Liver (tissue), 9 donors: ENCODE measurements around the gene IMMT. TPM values are rescaled to one million over a fixed set of nuclear protein-coding genes. Genes with fewer than 3 reads are reported as not detected.

Source experiments
- DNase-seq: peaks from one replicate; pipeline ENCODE4 v3.0.0-alpha.2; 2017; ENCODE audit warnings: low spot score
- H3K27ac ChIP-seq, 2 donors: one replicate each; pipeline ENCODE4 v1.7.0; 2013; ENCODE audit warnings: inconsistent platforms in 2 of 2, low read length in 2 of 2, control low read depth in 1 of 2, low read depth in 1 of 2, mild to moderate bottlenecking in 1 of 2
- H3K27me3 ChIP-seq, 4 donors: one replicate each; pipeline versions ENCODE4 v1.6.1 to v1.7.0; 2013; ENCODE audit warnings: low read length in 3 of 4, inconsistent platforms in 1 of 4, mild to moderate bottlenecking in 1 of 4, moderate library complexity in 1 of 4; ENCODE audit not compliant: control insufficient read depth in 4 of 4, insufficient read depth in 4 of 4
- H3K36me3 ChIP-seq, 4 donors: one replicate each; pipeline versions ENCODE4 v1.6.1 to v1.7.0; 2013; ENCODE audit warnings: low read length in 3 of 4, mild to moderate bottlenecking in 3 of 4, low read depth in 1 of 4, moderate library complexity in 1 of 4; ENCODE audit not compliant: control insufficient read depth in 4 of 4, insufficient read depth in 3 of 4
- H3K4me1 ChIP-seq, 4 donors: one replicate each; pipeline versions ENCODE4 v1.6.1 to v1.7.0; 2013; ENCODE audit warnings: low read length in 3 of 4, mild to moderate bottlenecking in 3 of 4, moderate library complexity in 1 of 4; ENCODE audit not compliant: control insufficient read depth in 4 of 4, insufficient read depth in 4 of 4
- H3K4me3 ChIP-seq, 3 donors: one replicate each; pipeline versions ENCODE4 v1.6.1 to v1.7.0; 2013; ENCODE audit warnings: low read length in 3 of 3, control low read depth in 1 of 3, low read depth in 1 of 3, mild to moderate bottlenecking in 1 of 3
- H3K9ac ChIP-seq, 2 donors: one replicate each; pipeline ENCODE4 v1.7.0; 2013; ENCODE audit warnings: low read length in 2 of 2, mild to moderate bottlenecking in 2 of 2, moderate library complexity in 2 of 2, control low read depth in 1 of 2, low read depth in 1 of 2
- H3K9me3 ChIP-seq, 4 donors: one replicate each; pipeline versions ENCODE4 v1.6.1 to v1.7.0; 2013; ENCODE audit warnings: low read length in 3 of 4; ENCODE audit not compliant: control insufficient read depth in 4 of 4
- ATF3 ChIP-seq: IDR thresholded peaks from 2 replicates; pipeline ENCODE4 v1.6.1; 2016; ENCODE audit warnings: antibody characterized with exemption
- CTCF ChIP-seq: fragments of 150-350 bp; IDR thresholded peaks from 2 replicates; pipeline ENCODE4 v1.5.1; 2017; ENCODE audit warnings: improper control_type of control experiment, low read depth, low read length; ENCODE audit not compliant: missing input control
- EGR1 ChIP-seq, 2 donors: IDR thresholded peaks; 2 replicates each; pipeline ENCODE4 v1.6.1; 2016 to 2018; ENCODE audit warnings: antibody characterized with exemption in 2 of 2, low read depth in 2 of 2
- FOXA1 ChIP-seq: IDR thresholded peaks from 2 replicates; pipeline ENCODE4 v1.6.1; 2016; ENCODE audit warnings: antibody characterized with exemption
- FOXA2 ChIP-seq: IDR thresholded peaks from 2 replicates; pipeline ENCODE4 v1.6.1; 2016; ENCODE audit warnings: antibody characterized with exemption
- GABPA ChIP-seq, 2 donors: IDR thresholded peaks in 1 of 2; conservative IDR thresholded peaks in 1 of 2; 2 replicates each; pipeline ENCODE4 v1.6.1; 2016; ENCODE audit warnings: antibody characterized with exemption in 2 of 2, mild to moderate bottlenecking in 1 of 2, moderate library complexity in 1 of 2
- HNF4A ChIP-seq, 2 donors: conservative IDR thresholded peaks; 2 replicates each; pipeline ENCODE4 v1.6.1; 2016; ENCODE audit warnings: antibody characterized with exemption in 2 of 2, mild to moderate bottlenecking in 2 of 2
- HNF4G ChIP-seq: IDR thresholded peaks from 2 replicates; pipeline ENCODE4 v1.6.1; 2016; ENCODE audit warnings: antibody characterized with exemption
- JUND ChIP-seq, 2 donors: IDR thresholded peaks; 2 replicates each; pipeline ENCODE4 v1.6.1; 2016; ENCODE audit warnings: antibody characterized with exemption in 2 of 2
- MAX ChIP-seq: IDR thresholded peaks from 2 replicates; pipeline ENCODE4 v1.6.1; 2016; ENCODE audit warnings: antibody characterized with exemption
- NR2F2 ChIP-seq: IDR thresholded peaks from 2 replicates; pipeline ENCODE4 v1.6.1; 2016; ENCODE audit warnings: antibody characterized with exemption
- RAD21 ChIP-seq, 2 donors: IDR thresholded peaks; 2 replicates each; pipeline ENCODE4 v1.6.1; 2016; ENCODE audit warnings: antibody characterized with exemption in 2 of 2, mild to moderate bottlenecking in 2 of 2
- REST ChIP-seq: IDR thresholded peaks from 2 replicates; pipeline ENCODE4 v1.6.1; 2016; ENCODE audit warnings: antibody characterized with exemption, mild to moderate bottlenecking
- RXRA ChIP-seq, 2 donors: IDR thresholded peaks; 2 replicates each; pipeline ENCODE4 v1.6.1; 2017 to 2018; ENCODE audit warnings: antibody characterized with exemption in 2 of 2, mild to moderate bottlenecking in 1 of 2
- SP1 ChIP-seq: IDR thresholded peaks from 2 replicates; pipeline ENCODE4 v1.6.1; 2018; ENCODE audit warnings: antibody characterized with exemption, mild to moderate bottlenecking
- TAF1 ChIP-seq: conservative IDR thresholded peaks from 2 replicates; pipeline ENCODE4 v1.6.1; 2016; ENCODE audit warnings: antibody characterized with exemption, mild to moderate bottlenecking
- YY1 ChIP-seq: IDR thresholded peaks from 2 replicates; pipeline ENCODE4 v1.6.1; 2016; ENCODE audit warnings: antibody characterized with exemption, mild to moderate bottlenecking
- ZBTB33 ChIP-seq: IDR thresholded peaks from 2 replicates; pipeline ENCODE4 v1.6.1; 2016; ENCODE audit warnings: antibody characterized with exemption
- WGBS: extraction: QIAGEN DNeasy Blood & Tissue Kit; methylation state at CpG from one replicate; pipeline ENCODE4 v1.1.7; 2013; 5-methylcytosine and 5-hydroxymethylcytosine counted together
- polyA plus RNA-seq, 2 donors: library from polyadenylated mRNA; stranded (reverse) in 1 of 2; unstranded in 1 of 2; fragments of 200-250 nt in 1 of 2; fragments of >200 nt in 1 of 2; fragmentation: Nextera tagmentation in 1 of 2; extraction: Ambion mirVana in 1 of 2; gene quantifications; one replicate each; pipeline versions ENCODE4 v1.2.1 to v1.2.3, GENCODE V29; 2013 to 2015
- total RNA-seq, 2 donors: library from RNA; depleted of rRNA; stranded (reverse); fragments of >200 nt; gene quantifications; one replicate each; pipeline ENCODE4 v1.2.3, GENCODE V29; 2014
- donor health status: healthy.
- donor health status: healthy.
- donor health status: healthy.
- donor health status: healthy.
- donor health status: healthy.

Gene IMMT
- total and polyA plus RNA-seq, 4 donors: 38.3 to 49.1 (median 46.9) TPM

- no peak for TF ChIP-seq REST
- TF ChIP-seq RXRA (IDR thresholded peaks at IDR 0.05): no peak
- no peak for TF ChIP-seq FOXA2
- no peak for TF ChIP-seq ATF3
- TF ChIP-seq MAX: no peak
- TF ChIP-seq HNF4G: no peak
- TF ChIP-seq RAD21 (IDR thresholded peaks at IDR 0.05): no peak
- TF ChIP-seq EGR1 (IDR thresholded peaks at IDR 0.05; ENCODE audit: low read depth in 2 of 2): no peak
- no peak for TF ChIP-seq GABPA (IDR thresholded peaks at IDR 0.05 in 1 of 2, conservative IDR thresholded peaks at IDR 0.05 in 1 of 2)
These were observed 36.6 kb upstream of the IMMT start (continued) for GRCh38 chr2:86231680-86232372.

GRCh38 chr2:86230961-86231360, 35.7 kb upstream of the IMMT start:
- H3K36me3 ChIP-seq: no peaks in the 10 kb centered on the region
- TF ChIP-seq JUND (IDR thresholded peaks at IDR 0.05): no peak
- TF ChIP-seq GABPA (IDR thresholded peaks at IDR 0.05 in 1 of 2, conservative IDR thresholded peaks at IDR 0.05 in 1 of 2): no peak
- TF ChIP-seq HNF4A (conservative IDR thresholded peaks at IDR 0.05): no peak
- no peak for TF ChIP-seq YY1
- no peak for TF ChIP-seq RXRA (IDR thresholded peaks at IDR 0.05)
- no peak for TF ChIP-seq TAF1
- TF ChIP-seq NR2F2: no peak
- TF ChIP-seq MAX: no peak
- TF ChIP-seq REST: no peak
- no peak for TF ChIP-seq ZBTB33
- no peak for TF ChIP-seq RAD21 (IDR thresholded peaks at IDR 0.05)
- TF ChIP-seq FOXA2: no peak
- TF ChIP-seq HNF4G: no peak
- TF ChIP-seq FOXA1: no peak
- no peak for TF ChIP-seq ATF3
- TF ChIP-seq EGR1 (IDR thresholded peaks at IDR 0.05; ENCODE audit: low read depth in 2 of 2): no peak
- TF ChIP-seq SP1: no peak
- no peak for TF ChIP-seq CTCF
- H3K9me3 ChIP-seq: no peaks in the 10 kb centered on the region

More at GRCh38 chr2:86230961-86231360, 35.7 kb upstream of the IMMT start:
- WGBS: 78% methylated on average over 5 of the region's 5 CpGs
- no peak overlapping the region for H3K27ac ChIP-seq
- no peaks in the 10 kb centered on the region for H3K4me1 ChIP-seq
- H3K4me3 ChIP-seq: no peak overlapping the region
- no peaks in the 10 kb centered on the region for H3K27me3 ChIP-seq
- DNase-seq: no peak
- H3K9ac ChIP-seq: no peak overlapping the region
